HepG2 (cell line): Measurements from ENCODE around the gene ARHGEF12. TPM values are rescaled to one million over a fixed set of nuclear protein-coding genes. Genes with fewer than 3 reads are reported as not detected.

Experiments used
- CHD4 ChIP-seq: fragments of 200-600 bp; sonication (generic); IDR thresholded peaks from 2 replicates; pipeline ENCODE4 v1.7.0; 2017; ENCODE audit warnings: mild to moderate bottlenecking, low read length, borderline replicate concordance
- FOXO1 ChIP-seq: sonication (generic); formaldehyde crosslinking; IDR thresholded peaks from 2 replicates; pipeline ENCODE4 v1.4.0; 2020; ENCODE audit warnings: missing genetic modification reagents
- FOXP1 ChIP-seq, 2 experiments: fragments of 450-650 bp in 1 of 2; IDR thresholded peaks; 2 replicates each; pipeline ENCODE4 v1.6.1; 2017 to 2018; ENCODE audit warnings: antibody characterized with exemption in 1 of 2
- HOXA9 ChIP-seq: sonication (generic); formaldehyde crosslinking; IDR thresholded peaks from 2 replicates; pipeline ENCODE4 v1.8.1; 2022; ENCODE audit warnings: missing genetic modification reagents, mild to moderate bottlenecking, moderate library complexity, borderline replicate concordance
- ISX ChIP-seq: sonication (generic); formaldehyde crosslinking; conservative IDR thresholded peaks from 2 replicates; pipeline ENCODE4 v1.5.0; 2020; ENCODE audit warnings: missing genetic modification reagents
- KDM3A ChIP-seq: IDR thresholded peaks from 2 replicates; pipeline ENCODE4 v1.6.1; 2018; ENCODE audit warnings: low read depth, missing compliant biosample characterization
- MLX ChIP-seq: IDR thresholded peaks from 2 replicates; pipeline ENCODE4 v1.6.1; 2016
- PHB2 ChIP-seq: fragments of 450-650 bp; IDR thresholded peaks from 2 replicates; pipeline ENCODE4 v1.6.1; 2018; ENCODE audit not compliant: partially characterized antibody
- REPIN1 ChIP-seq: sonication (generic); formaldehyde crosslinking; IDR thresholded peaks from 2 replicates; pipeline ENCODE4 v1.8.0; 2022; ENCODE audit warnings: missing genetic modification reagents, low read depth, mild to moderate bottlenecking, borderline replicate concordance
- SAFB2 ChIP-seq: sonication (generic); formaldehyde crosslinking; IDR thresholded peaks from 2 replicates; pipeline ENCODE4 v1.5.1; 2020; ENCODE audit warnings: missing genetic modification reagents, low read depth, mild to moderate bottlenecking, borderline replicate concordance
- SATB2 ChIP-seq: sonication (generic); formaldehyde crosslinking; IDR thresholded peaks from 2 replicates; pipeline ENCODE4 v1.5.0; 2020; ENCODE audit warnings: missing genetic modification reagents
- STAG1 ChIP-seq: sonication (generic); formaldehyde crosslinking; IDR thresholded peaks from 2 replicates; pipeline ENCODE4 v1.4.0; 2020; ENCODE audit warnings: missing genetic modification reagents
- THAP11 ChIP-seq: IDR thresholded peaks from 2 replicates; pipeline ENCODE4 v1.6.1; 2016; ENCODE audit warnings: missing biosample characterization, missing genetic modification reagents
- TOE1 ChIP-seq: sonication (generic); formaldehyde crosslinking; IDR thresholded peaks from 2 replicates; pipeline ENCODE4 v1.4.0; 2020; ENCODE audit warnings: mild to moderate bottlenecking, missing genetic modification reagents
- ZBTB3 ChIP-seq: sonication (generic); formaldehyde crosslinking; IDR thresholded peaks from 2 replicates; pipeline ENCODE4 v1.4.0; 2020; ENCODE audit warnings: low read depth, mild to moderate bottlenecking, moderate library complexity, missing genetic modification reagents, borderline replicate concordance
- ZNF207 ChIP-seq: fragments of 450-650 bp; IDR thresholded peaks from 2 replicates; pipeline ENCODE4 v1.6.1; 2016; ENCODE audit warnings: antibody characterized with exemption, borderline replicate concordance
- ZNF232 ChIP-seq: sonication (generic); formaldehyde crosslinking; IDR thresholded peaks from 2 replicates; pipeline ENCODE4 v1.4.0; 2020; ENCODE audit warnings: missing genetic modification reagents, borderline replicate concordance
- ZNF280B ChIP-seq: sonication (generic); formaldehyde crosslinking; IDR thresholded peaks from 2 replicates; pipeline ENCODE4 v1.5.0; 2020; ENCODE audit warnings: missing genetic modification reagents, mild to moderate bottlenecking, borderline replicate concordance
- ZNF34 ChIP-seq: sonication (generic); formaldehyde crosslinking; IDR thresholded peaks from 2 replicates; pipeline ENCODE4 v1.4.0; 2020; ENCODE audit warnings: mild to moderate bottlenecking, missing genetic modification reagents, borderline replicate concordance
- ZNF672 ChIP-seq: sonication (generic); formaldehyde crosslinking; IDR thresholded peaks from 2 replicates; pipeline ENCODE4 v1.8.1; 2022; ENCODE audit warnings: missing genetic modification reagents
- ZNF75D ChIP-seq: sonication (generic); formaldehyde crosslinking; IDR thresholded peaks from 2 replicates; pipeline ENCODE4 v1.8.1; 2023; ENCODE audit warnings: missing genetic modification reagents, mild to moderate bottlenecking, borderline replicate concordance
- ZNF800 ChIP-seq: sonication (generic); formaldehyde crosslinking; IDR thresholded peaks from 2 replicates; pipeline ENCODE4 v1.4.0; 2020; ENCODE audit warnings: missing genetic modification reagents
- ZNF816 ChIP-seq: sonication (generic); formaldehyde crosslinking; IDR thresholded peaks from 2 replicates; pipeline ENCODE4 v1.8.0; 2022; ENCODE audit warnings: missing genetic modification reagents, mild to moderate bottlenecking, borderline replicate concordance
- polyA plus RNA-seq, 8 experiments: library from polyadenylated mRNA; depleted of rRNA in 3 of 8; stranded (reverse) in 7 of 8; unstranded in 1 of 8; fragments of >200 nt; fragmentation: Illumina TruSeq in 4 of 8; extraction: Trizol in 4 of 8; gene quantifications; 2 replicates each; pipeline versions ENCODE4 v1.2.1 to v1.2.3, GENCODE V29; 2011 to 2016; ENCODE audit warnings: low read depth in 4 of 8, missing spikeins in 1 of 8, mixed read lengths in 1 of 8; ENCODE audit not compliant: insufficient read depth in 1 of 8
- total RNA-seq, 5 experiments: library from RNA; depleted of rRNA; stranded (reverse); fragments of >200 nt; fragmentation: Illumina TruSeq; extraction: Trizol; gene quantifications; 2 replicates each; pipeline ENCODE4 v1.2.3, GENCODE V29; 2016; ENCODE audit warnings: low read depth in 1 of 5
- TF ChIP-seq, protein P1 (sequence below): sonication (generic); formaldehyde crosslinking; IDR thresholded peaks from 2 replicates; pipeline ENCODE4 v1.4.0; 2020; ENCODE audit warnings: missing genetic modification reagents
- TF ChIP-seq, protein P2 (sequence below), 2 experiments: sonication (generic) in 1 of 2; formaldehyde crosslinking in 1 of 2; IDR thresholded peaks; 2 replicates each; pipeline versions ENCODE4 v1.4.0 to v1.6.1; 2018 to 2020; ENCODE audit warnings: missing genetic modification reagents in 2 of 2, borderline replicate concordance in 1 of 2, low read depth in 1 of 2, mild to moderate bottlenecking in 1 of 2, missing biosample characterization in 1 of 2

ARHGEF12 gene
- total and polyA plus RNA-seq, 2 of the 13 experiments (the other 11 are each of a cell fraction or from before 2014, with no cell fraction given) = 17.9 to 54.4 TPM

GRCh38 chr11:120336641-120337354, 585 bp downstream of the ARHGEF12 start (continued):
- TF ChIP-seq CHD4 (no peak), ZBTB3 (no peak), STAG1 (CRISPR knock-in tag) (no peak), HOXA9 (CRISPR knock-in tag) (no peak), ZNF280B (CRISPR knock-in tag) (no peak), ZNF75D (CRISPR knock-in tag) (no peak), ZNF207 (no peak), THAP11 (CRISPR knock-in tag) (no peak), KDM3A (CRISPR knock-in tag) (no peak), ZNF34 (CRISPR knock-in tag) (no peak), FOXP1 (IDR thresholded peaks at IDR 0.05) (no peak), FOXP1 (CRISPR knock-in tag; IDR thresholded peaks at IDR 0.05) (no peak), ZNF800 (CRISPR knock-in tag) (no peak), SATB2 (no peak), ZNF672 (CRISPR knock-in tag) (no peak), TOE1 (CRISPR knock-in tag) (no peak), PHB2 (no peak), ISX (no peak), ZNF232 (CRISPR knock-in tag) (no peak), SAFB2 (no peak), FOXO1 (CRISPR knock-in tag) (no peak), REPIN1 (CRISPR knock-in tag) (no peak), MLX (CRISPR knock-in tag) (no peak), ZNF816 (CRISPR knock-in tag) (no peak)
- TF ChIP-seq, protein P1, sequence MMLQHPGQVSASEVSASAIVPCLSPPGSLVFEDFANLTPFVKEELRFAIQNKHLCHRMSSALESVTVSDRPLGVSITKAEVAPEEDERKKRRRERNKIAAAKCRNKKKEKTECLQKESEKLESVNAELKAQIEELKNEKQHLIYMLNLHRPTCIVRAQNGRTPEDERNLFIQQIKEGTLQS = no peak
- TF ChIP-seq, protein P2, sequence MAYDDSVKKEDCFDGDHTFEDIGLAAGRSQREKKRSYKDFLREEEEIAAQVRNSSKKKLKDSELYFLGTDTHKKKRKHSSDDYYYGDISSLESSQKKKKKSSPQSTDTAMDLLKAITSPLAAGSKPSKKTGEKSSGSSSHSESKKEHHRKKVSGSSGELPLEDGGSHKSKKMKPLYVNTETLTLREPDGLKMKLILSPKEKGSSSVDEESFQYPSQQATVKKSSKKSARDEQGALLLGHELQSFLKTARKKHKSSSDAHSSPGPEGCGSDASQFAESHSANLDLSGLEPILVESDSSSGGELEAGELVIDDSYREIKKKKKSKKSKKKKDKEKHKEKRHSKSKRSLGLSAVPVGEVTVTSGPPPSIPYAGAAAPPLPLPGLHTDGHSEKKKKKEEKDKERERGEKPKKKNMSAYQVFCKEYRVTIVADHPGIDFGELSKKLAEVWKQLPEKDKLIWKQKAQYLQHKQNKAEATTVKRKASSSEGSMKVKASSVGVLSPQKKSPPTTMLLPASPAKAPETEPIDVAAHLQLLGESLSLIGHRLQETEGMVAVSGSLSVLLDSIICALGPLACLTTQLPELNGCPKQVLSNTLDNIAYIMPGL (CRISPR knock-in tag; IDR thresholded peaks at IDR 0.05; ENCODE audit: borderline replicate concordance in 1 of 2, low read depth in 1 of 2) = no peak
